Measurements from ENCODE around the gene LTBP1. TPM values are rescaled to one million over a fixed set of nuclear protein-coding genes. Genes with fewer than 3 reads are reported as not detected.

LTBP1 gene
- total and polyA plus RNA-seq, 10 of the 15 experiments (the other 5 are each of a cell fraction or from before 2014, with no cell fraction given): 0.01 to 0.28 (median 0.12) TPM; not detected in 2

GRCh38 chr2:33071591-33071990, 124.8 kb downstream of the LTBP1 start:
- intact Hi-C loops (cut with micrococcal nuclease; ENCODE audit: unreplicated experiment): no loop called here
- ChIA-PET CTCF (no interaction called here), RAD21 (ENCODE audit: unreplicated experiment) (no interaction called here), POLR2A (no interaction called here), SMC1A (ENCODE audit: uncharacterized antibody, unreplicated experiment) (no interaction called here)
- no peaks in the 10 kb centered on the region for H4K20me1 ChIP-seq (ENCODE audit: control insufficient read depth, insufficient read depth)
- no peak overlapping the region for H2AFZ ChIP-seq (ENCODE audit: control insufficient read depth, low read depth, low read length)
- TF ChIP-seq LARP7 (IDR thresholded peaks at IDR 0.05) (no peak), BMI1 (IDR thresholded peaks at IDR 0.05; ENCODE audit: borderline replicate concordance) (no peak), CBX3 (IDR thresholded peaks at IDR 0.05; ENCODE audit: borderline replicate concordance, low read depth) (no peak), WRNIP1 (IDR thresholded peaks at IDR 0.05; ENCODE audit: borderline replicate concordance, low read depth, low read length) (no peak), EED (IDR thresholded peaks at IDR 0.05; ENCODE audit: low read depth) (no peak)
- DNase-seq (ENCODE audit: low read depth, low spot score) (no peak), ATAC-seq (no peak), FAIRE-seq (no peak)
- in situ Hi-C loops (cut with MboI): no loop called here
- no peak overlapping the region for H3K4me3 ChIP-seq
- H3K4me1 ChIP-seq (ENCODE audit: control insufficient read depth, insufficient read depth, low read length): no peaks in the 10 kb centered on the region
- H3K27me3 ChIP-seq (replicated peaks in 1 of 2; ENCODE audit: control insufficient read depth in 2 of 2, insufficient read depth in 2 of 2, low read length in 1 of 2): no peaks in the 10 kb centered on the region; a peak in 1 of 4 replicates
- no peak overlapping the region for H3K4me2 ChIP-seq (ENCODE audit: control insufficient read depth, insufficient read depth)
- WGBS (ENCODE audit: insufficient coverage, insufficient replicate concordance, low lambda C conversion rate, missing lambda C conversion rate): 10% methylated on average over 5 of the region's 5 CpGs
- no peaks in the 10 kb centered on the region for H3K9me3 ChIP-seq (replicated peaks; ENCODE audit: control insufficient read depth, insufficient read depth, low read length)
- H3K79me2 ChIP-seq (ENCODE audit: control insufficient read depth, insufficient read depth, low read length): no peaks in the 10 kb centered on the region
- no peak overlapping the region for H3K27ac ChIP-seq (ENCODE audit: control insufficient read depth, insufficient read depth)
- H3K36me3 ChIP-seq (ENCODE audit: control insufficient read depth in 2 of 2, insufficient read depth in 2 of 2, low read length in 1 of 2): no peaks in the 10 kb centered on the region
- no TSS peak for BruUV-seq (replicated peaks)
- H3K9ac ChIP-seq (ENCODE audit: control insufficient read depth, insufficient read depth, low read length): no peak overlapping the region

GRCh38 chr2:33072614-33073013, 125.9 kb downstream of the LTBP1 start:
- H2AFZ ChIP-seq (ENCODE audit: control insufficient read depth, low read depth, low read length): no peak overlapping the region
- CTCF ChIA-PET: no interaction called here
- no TSS peak for BruUV-seq (replicated peaks)
- intact Hi-C loops (cut with micrococcal nuclease; ENCODE audit: unreplicated experiment) (no loop called here), in situ Hi-C loops (cut with MboI) (no loop called here)
- no peaks in the 10 kb centered on the region for H4K20me1 ChIP-seq (ENCODE audit: control insufficient read depth, insufficient read depth)
- POLR2A ChIA-PET: no interaction called here
- no peaks in the 10 kb centered on the region for H3K9me3 ChIP-seq (replicated peaks; ENCODE audit: control insufficient read depth, insufficient read depth, low read length)
- WGBS (ENCODE audit: insufficient coverage, insufficient replicate concordance, low lambda C conversion rate, missing lambda C conversion rate): 30% methylated on average over 6 of the region's 6 CpGs
- H3K4me2 ChIP-seq (ENCODE audit: control insufficient read depth, insufficient read depth): no peak overlapping the region
- H3K9ac ChIP-seq (ENCODE audit: control insufficient read depth, insufficient read depth, low read length): no peak overlapping the region
- H3K79me2 ChIP-seq (ENCODE audit: control insufficient read depth, insufficient read depth, low read length): no peaks in the 10 kb centered on the region
- H3K4me1 ChIP-seq (ENCODE audit: control insufficient read depth, insufficient read depth, low read length): no peaks in the 10 kb centered on the region
- SMC1A ChIA-PET (ENCODE audit: uncharacterized antibody, unreplicated experiment): no interaction called here
- H3K36me3 ChIP-seq (ENCODE audit: control insufficient read depth in 2 of 2, insufficient read depth in 2 of 2, low read length in 1 of 2): no peaks in the 10 kb centered on the region
- FAIRE-seq (no peak), ATAC-seq (no peak), DNase-seq (ENCODE audit: low read depth, low spot score) (no peak)
- RAD21 ChIA-PET (ENCODE audit: unreplicated experiment): no interaction called here
- no peaks in the 10 kb centered on the region; a peak in 1 of 4 replicates for H3K27me3 ChIP-seq (replicated peaks in 1 of 2; ENCODE audit: control insufficient read depth in 2 of 2, insufficient read depth in 2 of 2, low read length in 1 of 2)
- no peak overlapping the region for H3K27ac ChIP-seq (ENCODE audit: control insufficient read depth, insufficient read depth)
- TF ChIP-seq TBL1XR1 (IDR thresholded peaks at IDR 0.05; ENCODE audit: low read depth, low read length): no peak
- no peak for TF ChIP-seq SRF (IDR thresholded peaks at IDR 0.05; ENCODE audit: low read depth in 2 of 2, low read length in 2 of 2)
- no peak for TF ChIP-seq CUX1 (IDR thresholded peaks at IDR 0.05; ENCODE audit: insufficient replicate concordance, low read depth, low read length)
- no peak overlapping the region for H3K4me3 ChIP-seq

Data from GM12878 (cell line).